ENCODE data around the gene EDN1.

Gene EDN1

GRCh38 chr6:12289933-12290820 lies at the start of gene EDN1:
EDN1 (plus strand) TSS chr6:12290361; CDS start chr6:12290630, 269 bp downstream.
- TF ChIP-seq ZFX (IDR thresholded peaks at IDR 0.05), result no peak
- TF ChIP-seq CTCF (conservative IDR thresholded peaks at IDR 0.05), result no peak
- H3K27ac ChIP-seq, result no peak within 1 kb of the TSS

- H3K27ac ChIP-seq, result no peak overlapping the region
These were observed 48.5 kb upstream of the EDN1 start for GRCh38 chr6:12241493-12242175.

GRCh38 chr6:12243169-12243568 lies 47.0 kb upstream of the EDN1 start:
- TF ChIP-seq ZFX (IDR thresholded peaks at IDR 0.05) (no peak), CTCF (conservative IDR thresholded peaks at IDR 0.05) (no peak)

More at GRCh38 chr6:12241493-12242175, 48.5 kb upstream of the EDN1 start:
- no peak for TF ChIP-seq ZFX (IDR thresholded peaks at IDR 0.05)
- no peak for TF ChIP-seq CTCF (conservative IDR thresholded peaks at IDR 0.05)

GRCh38 chr6:12245360-12245759 lies 44.8 kb upstream of the EDN1 start:
- H3K27ac ChIP-seq, result no peak overlapping the region
- no peak for TF ChIP-seq ZFX (IDR thresholded peaks at IDR 0.05)
- no peak for TF ChIP-seq CTCF (conservative IDR thresholded peaks at IDR 0.05)

More at GRCh38 chr6:12243169-12243568, 47.0 kb upstream of the EDN1 start:
- no peak overlapping the region for H3K27ac ChIP-seq

- no peak overlapping the region for H3K27ac ChIP-seq
These were observed 44.1 kb upstream of the EDN1 start for GRCh38 chr6:12245763-12246718.

GRCh38 chr6:12246900-12247299 lies 43.3 kb upstream of the EDN1 start:
- TF ChIP-seq CTCF (conservative IDR thresholded peaks at IDR 0.05), result no peak
- TF ChIP-seq ZFX (IDR thresholded peaks at IDR 0.05), result no peak
- no peak overlapping the region for H3K27ac ChIP-seq

More at GRCh38 chr6:12245763-12246718, 44.1 kb upstream of the EDN1 start:
- TF ChIP-seq ZFX (IDR thresholded peaks at IDR 0.05) (no peak), CTCF (conservative IDR thresholded peaks at IDR 0.05) (no peak)

Data from C4-2B (cell line).